Neutrophil (primary cell): ENCODE data around the gene RBM12.

Source experiments
- H3K27ac ChIP-seq: fragments of 200-600 bp; sonication (generic); 2 replicates; pipeline ENCODE4 v1.5.1; 2016; ENCODE audit warnings: mild to moderate bottlenecking, moderate library complexity
- H3K27me3 ChIP-seq: fragments of 200-600 bp; sonication (generic); 2 replicates; pipeline ENCODE4 v1.6.0; 2016; ENCODE audit warnings: mild to moderate bottlenecking
- H3K36me3 ChIP-seq: fragments of 200-600 bp; sonication (generic); 2 replicates; pipeline ENCODE4 v1.5.1; 2017
- H3K4me1 ChIP-seq, 2 experiments: fragments of 200-600 bp in 1 of 2; sonication (generic) in 1 of 2; 1 replicate in 1 of 2; 2 replicates in 1 of 2; pipeline versions ENCODE4 v1.5.1 to v1.6.1; 2013 to 2016; ENCODE audit warnings: low read depth in 1 of 2, low read length in 1 of 2, mild to moderate bottlenecking in 1 of 2, moderate library complexity in 1 of 2; ENCODE audit not compliant: control insufficient read depth in 1 of 2, insufficient read depth in 1 of 2
- H3K4me3 ChIP-seq, 2 experiments: fragments of 200-600 bp in 1 of 2; sonication (generic) in 1 of 2; 1 replicate in 1 of 2; 2 replicates in 1 of 2; pipeline ENCODE4 v1.5.1; 2013 to 2016; ENCODE audit warnings: low read depth in 1 of 2, low read length in 1 of 2, mild to moderate bottlenecking in 1 of 2, moderate library complexity in 1 of 2
- H3K9me3 ChIP-seq: fragments of 200-600 bp; sonication (generic); 2 replicates; pipeline ENCODE4 v1.5.1; 2016
- CTCF ChIP-seq: fragments of 200-600 bp; sonication (generic); IDR thresholded peaks from 2 replicates; pipeline ENCODE4 v1.5.1; 2016; ENCODE audit warnings: antibody characterized with exemption

The RBM12 gene

GRCh38 chr20:35654415-35654814, 10.3 kb downstream of the RBM12 start:
- Histone ChIP-seq H3K9me3 (no peaks in the 10 kb centered on the region), H3K27me3 (no peaks in the 10 kb centered on the region), H3K4me1 (peaks cover 3% of the 10 kb centered on the region in 2 experiments), H3K27ac (no peak overlapping the region), H3K4me3 (no peak overlapping the region), H3K36me3 (peaks cover 42% of the 10 kb centered on the region)
- no peak for TF ChIP-seq CTCF

GRCh38 chr20:35653893-35654292, 10.8 kb downstream of the RBM12 start:
- H3K9me3 ChIP-seq, result no peaks in the 10 kb centered on the region
- H3K36me3 ChIP-seq, result peaks cover 42% of the 10 kb centered on the region
- peaks cover 0 to 2% of the 10 kb centered on the region in 2 experiments for H3K4me1 ChIP-seq
- no peak for TF ChIP-seq CTCF
- no peak overlapping the region for H3K4me3 ChIP-seq
- no peaks in the 10 kb centered on the region for H3K27me3 ChIP-seq
- H3K27ac ChIP-seq, result no peak overlapping the region

DNA sequence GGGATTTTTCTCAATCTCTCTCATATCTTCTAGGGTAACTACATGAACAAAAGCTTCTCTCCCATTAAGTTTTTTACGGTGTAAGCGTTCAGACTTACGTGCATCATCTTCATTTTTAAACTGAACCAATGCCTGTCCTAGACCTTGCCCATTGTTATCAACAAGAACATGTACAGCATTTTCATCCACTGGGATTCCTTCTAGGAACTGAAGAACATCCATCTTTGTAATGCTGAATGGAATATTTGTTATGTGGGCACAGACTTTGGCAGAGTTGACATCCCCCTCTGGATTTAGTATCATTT, 11.3 kb downstream of the RBM12 start:
- Histone ChIP-seq H3K4me3 (no peak overlapping the region), H3K27me3 (no peaks in the 10 kb centered on the region), H3K9me3 (no peaks in the 10 kb centered on the region), H3K4me1 (no peaks in the 10 kb centered on the region), H3K27ac (no peak overlapping the region), H3K36me3 (peaks cover 42% of the 10 kb centered on the region)
- no peak for TF ChIP-seq CTCF

- Histone ChIP-seq H3K4me3 (no peak overlapping the region), H3K27me3 (no peaks in the 10 kb centered on the region), H3K9me3 (no peaks in the 10 kb centered on the region), H3K4me1 (no peaks in the 10 kb centered on the region), H3K36me3 (peaks cover 42% of the 10 kb centered on the region), H3K27ac (no peak overlapping the region)
- no peak for TF ChIP-seq CTCF
These were observed 11.9 kb downstream of the RBM12 start for GRCh38 chr20:35652641-35653429.

DNA sequence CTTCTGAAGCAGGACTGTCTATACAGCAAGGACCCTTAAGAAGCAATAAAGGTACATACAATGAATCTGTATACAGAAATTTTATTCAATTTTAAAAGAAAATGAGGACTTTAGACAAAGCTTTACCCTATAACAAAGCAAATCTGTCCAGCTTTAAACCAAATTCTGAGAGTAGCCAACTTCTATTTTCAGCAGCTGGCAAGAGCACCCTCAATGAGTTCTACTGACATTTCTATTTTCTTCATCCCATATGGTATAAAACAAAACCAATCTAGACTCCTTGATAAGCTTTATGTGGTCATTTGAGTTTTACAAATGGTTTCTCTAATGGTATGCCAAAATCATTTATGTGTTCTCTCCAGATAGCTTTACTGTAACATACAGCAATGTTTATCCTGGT, 12.7 kb downstream of the RBM12 start:
- H3K4me1 ChIP-seq, result no peaks in the 10 kb centered on the region
- H3K36me3 ChIP-seq, result peaks cover 46% of the 10 kb centered on the region
- no peak overlapping the region for H3K4me3 ChIP-seq
- no peak for TF ChIP-seq CTCF
- no peaks in the 10 kb centered on the region for H3K27me3 ChIP-seq
- no peak overlapping the region for H3K27ac ChIP-seq
- no peaks in the 10 kb centered on the region for H3K9me3 ChIP-seq
